Activated naive CD4-positive, alpha-beta T cell treated with anti-CD3 and anti-CD28 coated beads for 36 hours (primary cell): ENCODE data around the gene NFAT5. TPM values are rescaled to one million over a fixed set of nuclear protein-coding genes. Genes with fewer than 3 reads are reported as not detected.
"Not testable (repeated sequence)": the region's sequence is repeated elsewhere in the genome, so short reads cannot be mapped to it uniquely, and the experiment has no call there.

Source experiments
- CTCF ChIA-PET: fragments of 350-600 bp; sonication (Branson Sonifier 250); formaldehyde crosslinking; loops from one replicate; lab custom pipeline; 2021; ENCODE audit warnings: antibody characterized with exemption; lab: Charles Lee
- DNase-seq: peaks from one replicate; pipeline ENCODE4 v3.0.0-alpha.2; 2020
- H3K27ac Mint-ChIP-seq: one replicate; pipeline ENCODE4 v1.8.0; 2021; ENCODE audit warnings: mild to moderate bottlenecking, mixed read lengths
- H3K27me3 Mint-ChIP-seq: one replicate; pipeline ENCODE4 v1.8.0; 2021; ENCODE audit warnings: low read depth, mixed read lengths
- H3K36me3 Mint-ChIP-seq: one replicate; pipeline ENCODE4 v1.8.0; 2021; ENCODE audit warnings: low read depth, mixed read lengths
- H3K4me1 Mint-ChIP-seq: one replicate; pipeline ENCODE4 v1.8.0; 2021; ENCODE audit warnings: low read depth, mixed read lengths
- H3K4me3 Mint-ChIP-seq: one replicate; pipeline ENCODE4 v1.8.0; 2021; ENCODE audit warnings: mild to moderate bottlenecking, moderate library complexity, mixed read lengths
- H3K9me3 Mint-ChIP-seq: one replicate; pipeline ENCODE4 v1.8.0; 2021; ENCODE audit warnings: mixed read lengths
- intact Hi-C: fragments of 100-400 bp; cut with micrococcal nuclease; formaldehyde crosslinking; loops from one replicate; pipeline ENCODE4 v1.15.1; 2023
- total RNA-seq, 2 experiments: library from RNA; stranded (reverse); gene quantifications; one replicate each; pipeline ENCODE4 v1.2.3, GENCODE V29; 2021

The NFAT5 gene
- total RNA-seq, 2 experiments from 2014 or later, result 33.0 to 34.0 TPM

DNA sequence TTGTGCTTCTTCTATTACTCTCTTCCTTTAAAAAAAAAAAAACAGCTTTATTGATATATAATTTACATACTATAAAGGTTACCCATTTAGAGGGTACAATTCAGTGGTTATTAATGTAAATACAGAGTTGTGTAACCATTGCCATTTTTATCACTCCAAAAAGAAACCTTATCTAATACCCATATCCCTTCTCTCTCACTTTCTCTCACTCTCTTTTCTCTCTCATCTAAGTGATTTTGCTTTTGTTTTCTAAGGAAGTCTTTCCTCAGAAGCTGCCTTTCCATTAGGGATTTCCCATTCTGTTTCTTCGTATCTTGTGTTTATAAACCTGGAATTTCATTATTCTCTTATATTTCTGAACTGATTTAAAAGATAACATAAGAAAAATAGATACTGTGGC, 55.5 kb downstream of the NFAT5 start:
- peaks cover 13% of the 10 kb centered on the region for H3K4me1 Mint-ChIP-seq
- H3K9me3 Mint-ChIP-seq, result no peaks in the 10 kb centered on the region
- DNase-seq, result no peak
- no peak overlapping the region for H3K4me3 Mint-ChIP-seq
- H3K27ac Mint-ChIP-seq, result no peak overlapping the region
- intact Hi-C loops, result no loop called here
- no peaks in the 10 kb centered on the region for H3K27me3 Mint-ChIP-seq
- CTCF ChIA-PET, result no interaction called here
- peaks cover 16% of the 10 kb centered on the region for H3K36me3 Mint-ChIP-seq

DNA sequence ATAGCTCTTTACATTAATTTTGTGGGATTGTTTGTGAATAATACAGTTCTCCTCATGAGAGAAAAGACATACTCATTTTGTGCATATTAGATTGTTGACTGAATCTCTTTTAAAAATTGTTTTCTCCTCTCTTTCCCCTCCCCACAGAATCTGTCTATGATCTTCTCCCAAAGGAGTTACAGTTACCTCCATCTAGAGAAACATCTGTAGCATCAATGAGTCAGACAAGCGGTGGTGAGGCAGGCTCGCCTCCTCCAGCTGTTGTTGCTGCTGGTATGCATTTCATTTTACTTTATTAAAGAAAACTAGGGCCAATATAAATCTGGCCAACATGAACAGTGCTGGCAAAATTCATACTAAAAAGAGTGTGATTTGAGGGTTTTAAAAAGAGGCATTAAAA, 60.5 kb downstream of the NFAT5 start:
- no peak for DNase-seq
- CTCF ChIA-PET, result no interaction called here
- peaks cover 18% of the 10 kb centered on the region for H3K36me3 Mint-ChIP-seq
- no peaks in the 10 kb centered on the region for H3K27me3 Mint-ChIP-seq
- H3K4me3 Mint-ChIP-seq, result no peak overlapping the region
- no peak overlapping the region for H3K27ac Mint-ChIP-seq
- intact Hi-C loops, result no loop called here
- H3K9me3 Mint-ChIP-seq, result no peaks in the 10 kb centered on the region
- peaks cover 5% of the 10 kb centered on the region for H3K4me1 Mint-ChIP-seq

DNA sequence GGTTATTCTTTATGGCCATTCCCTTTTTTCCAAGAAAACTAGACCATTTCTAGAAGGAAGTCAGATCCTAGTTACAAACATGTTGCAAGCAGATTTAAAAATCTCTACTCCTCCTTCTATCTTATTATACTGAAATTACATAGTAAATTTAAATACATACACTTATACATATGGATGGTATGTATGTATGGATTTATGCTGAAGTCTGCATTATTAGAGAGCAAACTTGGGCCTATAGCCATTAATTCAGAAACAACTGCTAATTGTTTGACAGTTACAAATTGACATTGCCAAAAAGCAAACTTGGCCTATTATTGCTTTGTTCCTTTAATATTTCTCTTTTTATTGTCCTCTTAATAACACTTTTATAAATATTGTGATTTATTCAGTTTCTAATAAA, 67.1 kb downstream of the NFAT5 start:
- peaks cover 5% of the 10 kb centered on the region for H3K4me1 Mint-ChIP-seq
- no peak for DNase-seq
- no peaks in the 10 kb centered on the region for H3K27me3 Mint-ChIP-seq
- no peak overlapping the region for H3K27ac Mint-ChIP-seq
- H3K36me3 Mint-ChIP-seq, result peaks cover 39% of the 10 kb centered on the region
- H3K9me3 Mint-ChIP-seq, result peaks cover 19% of the 10 kb centered on the region
- intact Hi-C loops, result no loop called here
- no peak overlapping the region for H3K4me3 Mint-ChIP-seq
- CTCF ChIA-PET, result no interaction called here

DNA sequence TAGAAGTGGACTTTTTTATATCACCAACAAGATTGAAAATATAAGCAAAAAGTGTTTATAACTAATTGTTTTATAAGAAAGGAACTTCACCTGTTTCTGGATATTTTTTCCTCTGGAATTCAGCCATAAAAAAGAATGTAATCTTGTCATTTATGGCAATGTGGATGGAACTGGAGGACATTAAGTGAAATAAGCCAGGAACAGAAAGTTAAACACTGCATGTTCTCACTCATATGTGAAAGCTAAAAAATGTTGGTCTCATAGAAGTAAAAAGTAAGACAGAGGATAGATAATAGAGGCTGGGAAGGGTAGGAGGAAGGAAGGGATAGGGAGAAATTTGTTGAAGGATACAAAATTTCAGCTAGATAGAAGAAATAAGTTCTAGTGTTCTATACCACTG, 67.6 kb downstream of the NFAT5 start:
- H3K27me3 Mint-ChIP-seq, result no peaks in the 10 kb centered on the region
- no peak for DNase-seq
- intact Hi-C loops, result no loop called here
- no peak overlapping the region for H3K4me3 Mint-ChIP-seq
- H3K4me1 Mint-ChIP-seq, result peaks cover 5% of the 10 kb centered on the region
- CTCF ChIA-PET, result no interaction called here
- H3K27ac Mint-ChIP-seq, result no peak overlapping the region
- H3K36me3 Mint-ChIP-seq, result peaks cover 42% of the 10 kb centered on the region
- H3K9me3 Mint-ChIP-seq, result peaks cover 19% of the 10 kb centered on the region

DNA sequence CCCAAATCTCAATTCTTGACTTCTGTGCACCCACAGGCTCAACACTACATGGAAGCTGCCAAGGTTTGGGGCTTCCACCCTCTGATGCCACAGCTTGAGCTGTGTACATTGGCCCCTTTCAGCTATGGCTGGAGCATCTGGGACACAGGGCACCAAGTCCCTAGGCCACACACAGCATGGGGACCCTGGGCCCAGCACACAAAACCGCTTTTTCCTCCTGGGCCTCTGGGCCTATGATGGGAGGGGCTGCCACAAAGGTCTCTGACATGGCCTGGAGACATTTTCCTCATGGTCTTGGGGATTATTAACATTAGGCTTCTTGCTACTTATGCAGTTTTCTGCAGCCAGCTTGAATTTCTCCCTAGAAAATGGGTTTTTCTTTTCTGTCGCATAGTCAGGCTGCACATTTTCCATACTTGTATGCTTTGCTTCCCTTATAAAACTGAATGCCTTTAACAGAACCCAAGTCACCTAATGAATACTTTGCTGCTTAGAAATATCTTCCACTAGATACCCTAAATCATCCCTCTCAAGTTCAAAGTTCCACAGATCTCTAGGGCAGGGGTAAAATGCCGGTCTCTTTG, 70.9 kb downstream of the NFAT5 start:
- intact Hi-C loops, H3K27me3 Mint-ChIP-seq, H3K4me1 Mint-ChIP-seq, CTCF ChIA-PET, H3K4me3 Mint-ChIP-seq, DNase-seq: not testable (repeated sequence)
- Mint-ChIP-seq H3K27ac (peak overlapping the region; percentile 44), H3K36me3 (peaks cover 34% of the 10 kb centered on the region), H3K9me3 (peaks cover 19% of the 10 kb centered on the region)

DNA sequence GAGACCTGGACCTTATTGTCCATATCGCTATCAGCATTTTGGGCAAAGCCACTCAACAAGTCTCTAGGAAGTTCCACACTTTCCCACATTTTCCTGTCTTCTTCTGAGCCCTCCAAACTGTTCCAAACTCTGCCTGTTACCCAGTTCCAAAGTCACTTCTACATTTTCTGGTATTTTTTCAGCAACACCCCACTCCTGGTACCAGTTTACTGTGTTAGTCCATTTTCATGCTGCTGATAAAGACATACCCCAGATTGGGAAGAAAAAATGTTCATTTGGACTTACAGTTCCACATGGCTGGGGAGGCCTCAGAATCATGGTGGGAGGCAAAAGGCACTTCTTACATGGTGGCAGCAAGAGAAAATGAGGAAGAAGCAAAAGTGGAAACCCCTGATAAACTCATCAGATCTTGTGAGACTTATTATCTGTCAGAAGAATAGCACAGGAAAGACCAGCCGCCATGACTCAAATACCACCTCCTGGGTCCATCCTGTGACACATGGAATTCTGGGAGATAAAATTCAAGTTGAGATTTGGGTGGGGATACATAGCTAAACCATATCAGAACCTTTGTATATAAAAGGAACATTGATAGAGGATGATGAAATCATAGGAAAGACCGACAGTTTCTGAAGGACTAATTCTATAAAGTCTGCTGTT, 71.6 kb downstream of the NFAT5 start:
- H3K27me3 Mint-ChIP-seq, DNase-seq, H3K4me1 Mint-ChIP-seq, H3K4me3 Mint-ChIP-seq, CTCF ChIA-PET, intact Hi-C loops: not testable (repeated sequence)
- H3K36me3 Mint-ChIP-seq, result peaks cover 34% of the 10 kb centered on the region
- H3K27ac Mint-ChIP-seq, result peak overlapping the region; percentile 44
- H3K9me3 Mint-ChIP-seq, result peaks cover 19% of the 10 kb centered on the region

DNA sequence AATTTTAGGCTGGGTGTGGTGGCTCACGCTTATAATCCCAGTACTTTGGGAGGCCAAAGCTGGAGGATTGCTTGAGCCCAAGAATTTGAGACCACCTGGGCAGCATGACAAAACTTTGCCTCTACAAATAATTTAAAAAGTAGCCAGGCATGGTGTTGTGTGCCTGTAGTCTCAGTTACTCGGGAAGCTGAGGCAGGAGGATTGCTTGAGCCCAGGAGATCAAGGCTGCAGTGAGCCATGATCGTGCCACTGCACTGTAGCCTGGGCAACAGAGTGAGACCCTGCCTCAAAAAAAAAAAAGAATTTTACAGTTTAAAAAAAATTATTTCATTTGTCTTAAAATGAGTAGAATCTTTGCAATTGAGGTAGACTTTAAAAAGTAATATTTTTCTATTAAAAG, 78.2 kb downstream of the NFAT5 start:
- intact Hi-C loops, result loop anchor here (10.0 kb wide), 1 partner anchor 69 kb away; no protein-coding TSS in a partner anchor
- H3K27me3 Mint-ChIP-seq, H3K27ac Mint-ChIP-seq: not testable (repeated sequence)

DNA sequence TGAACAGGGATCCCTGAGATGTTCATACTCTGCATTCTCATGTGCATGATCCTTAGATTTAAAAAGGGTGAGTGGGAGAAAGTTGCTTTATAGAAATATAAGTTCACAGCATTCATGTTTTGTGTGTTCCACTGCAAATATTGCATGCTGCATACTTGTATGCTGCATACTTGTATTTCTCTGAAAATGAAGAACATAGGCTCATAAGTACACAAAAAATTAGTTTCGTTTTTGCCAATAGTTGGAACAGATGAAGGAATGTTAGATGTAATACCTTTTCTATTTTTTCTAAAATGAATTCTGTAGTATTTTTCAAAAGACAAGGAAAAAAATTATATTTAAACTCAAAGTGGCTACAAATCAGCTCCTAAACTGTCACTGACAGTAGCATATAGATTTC, 79.0 kb downstream of the NFAT5 start:
- H3K27me3 Mint-ChIP-seq, result no peaks in the 10 kb centered on the region
- intact Hi-C loops, result loop anchor here (10.0 kb wide), 1 partner anchor 70 kb away; no protein-coding TSS in a partner anchor
- H3K9me3 Mint-ChIP-seq, result no peaks in the 10 kb centered on the region
- H3K27ac Mint-ChIP-seq, result no peak overlapping the region
- no peak for DNase-seq
- H3K4me1 Mint-ChIP-seq, result no peaks in the 10 kb centered on the region
- H3K36me3 Mint-ChIP-seq, result peaks cover 8% of the 10 kb centered on the region
- no peak overlapping the region for H3K4me3 Mint-ChIP-seq
- CTCF ChIA-PET, result interaction anchor here (0.6 to 0.7 kb wide), 2 partner anchors 76 to 1648 kb away, joined by 5 to 7 read pairs; no protein-coding TSS in a partner anchor

More for the DNA sequence above, 78.2 kb downstream of the NFAT5 start:
- CTCF ChIA-PET, result interaction anchor here (0.7 kb wide), 1 partner anchor 75 kb away, joined by 7 read pairs; no protein-coding TSS in a partner anchor
- H3K4me3 Mint-ChIP-seq, DNase-seq, H3K9me3 Mint-ChIP-seq, H3K36me3 Mint-ChIP-seq, H3K4me1 Mint-ChIP-seq: not testable (repeated sequence)

DNA sequence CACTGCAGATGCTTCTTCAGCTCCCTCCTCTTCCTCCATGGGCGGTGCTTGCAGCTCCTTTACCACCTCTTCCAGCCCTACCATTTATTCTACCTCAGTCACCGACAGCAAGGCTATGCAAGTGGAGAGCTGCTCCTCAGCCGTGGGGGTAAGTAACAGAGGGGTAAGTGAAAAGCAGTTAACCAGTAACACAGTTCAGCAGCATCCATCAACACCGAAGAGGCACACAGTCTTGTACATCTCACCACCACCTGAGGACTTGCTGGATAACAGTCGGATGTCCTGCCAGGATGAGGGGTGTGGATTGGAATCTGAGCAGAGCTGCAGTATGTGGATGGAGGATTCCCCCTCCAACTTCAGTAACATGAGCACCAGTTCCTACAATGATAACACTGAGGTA, 81.3 kb downstream of the NFAT5 start:
- Mint-ChIP-seq H3K36me3 (peaks cover 15% of the 10 kb centered on the region), H3K9me3 (no peaks in the 10 kb centered on the region), H3K4me1 (no peaks in the 10 kb centered on the region), H3K27me3 (no peaks in the 10 kb centered on the region), H3K27ac (no peak overlapping the region), H3K4me3 (no peak overlapping the region)
- CTCF ChIA-PET, result interaction anchor here (1.1 kb wide), 1 partner anchor 251 kb away, joined by 3 read pairs; no protein-coding TSS in a partner anchor
- intact Hi-C loops, result loop anchor here (10.0 kb wide), 1 partner anchor 72 kb away; no protein-coding TSS in a partner anchor
- no peak for DNase-seq

DNA sequence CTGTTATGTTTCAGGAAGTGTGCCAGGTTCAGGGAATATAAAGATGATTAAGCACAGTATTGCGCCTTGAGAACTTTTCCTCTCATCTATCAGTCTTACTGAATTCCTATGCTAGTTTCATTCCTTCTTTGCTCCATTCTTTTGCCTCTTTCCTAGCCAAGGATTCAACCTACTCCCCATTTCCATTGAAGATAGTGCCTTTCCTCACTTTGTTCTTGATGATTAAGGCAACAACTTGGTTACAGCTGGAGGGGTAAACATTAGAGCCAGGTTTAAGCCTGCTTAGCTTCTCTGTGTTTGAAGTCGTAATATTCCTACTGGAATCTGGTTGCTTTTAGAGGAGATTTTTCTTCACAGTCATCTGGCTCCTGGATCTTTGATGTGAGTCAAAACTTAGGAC, 85.5 kb downstream of the NFAT5 start:
- intact Hi-C loops, result no loop called here
- no peak for DNase-seq
- Mint-ChIP-seq H3K27me3 (no peaks in the 10 kb centered on the region), H3K4me1 (no peaks in the 10 kb centered on the region), H3K27ac (no peak overlapping the region), H3K4me3 (no peak overlapping the region), H3K9me3 (no peaks in the 10 kb centered on the region), H3K36me3 (peaks cover 29% of the 10 kb centered on the region)
- CTCF ChIA-PET, result no interaction called here

DNA sequence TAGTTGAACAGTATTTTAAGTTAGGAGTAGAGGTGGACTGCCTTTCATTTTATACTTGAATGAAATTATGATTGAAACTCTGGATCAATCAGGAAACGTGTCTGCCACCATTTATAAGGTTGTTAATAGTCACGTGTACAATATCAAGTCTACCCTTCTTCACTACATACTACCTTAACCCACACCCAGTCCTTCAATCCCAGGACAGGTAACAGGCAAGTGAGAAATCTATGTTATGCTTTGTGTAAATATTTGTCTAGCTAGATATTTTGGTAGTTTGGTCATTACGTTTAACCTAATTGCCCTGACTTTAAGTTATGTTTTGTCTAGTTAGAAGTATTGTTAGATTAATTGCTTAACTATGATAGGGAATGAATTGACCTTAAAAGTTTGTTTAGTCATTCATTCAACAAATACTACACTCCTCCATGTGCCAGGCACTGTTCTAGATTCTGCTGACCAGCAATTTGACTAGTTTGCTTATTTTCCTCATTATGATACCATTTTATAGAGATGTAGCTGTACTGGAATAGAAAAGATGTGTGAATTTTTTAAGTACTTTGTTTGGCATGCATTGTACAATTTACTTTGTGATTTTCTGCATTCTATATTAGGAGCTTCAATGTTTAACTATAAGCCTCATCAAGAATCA, 88.6 kb downstream of the NFAT5 start:
- no peak for DNase-seq
- H3K36me3 Mint-ChIP-seq, result peaks cover 29% of the 10 kb centered on the region
- H3K4me1 Mint-ChIP-seq, result no peaks in the 10 kb centered on the region
- H3K9me3 Mint-ChIP-seq, result no peaks in the 10 kb centered on the region
- H3K4me3 Mint-ChIP-seq, result no peak overlapping the region
- H3K27ac Mint-ChIP-seq, result no peak overlapping the region
- intact Hi-C loops, result no loop called here
- no peaks in the 10 kb centered on the region for H3K27me3 Mint-ChIP-seq
- CTCF ChIA-PET, result interaction anchor here (0.6 kb wide), 1 partner anchor 155 kb away, joined by 3 read pairs; no protein-coding TSS in a partner anchor

DNA sequence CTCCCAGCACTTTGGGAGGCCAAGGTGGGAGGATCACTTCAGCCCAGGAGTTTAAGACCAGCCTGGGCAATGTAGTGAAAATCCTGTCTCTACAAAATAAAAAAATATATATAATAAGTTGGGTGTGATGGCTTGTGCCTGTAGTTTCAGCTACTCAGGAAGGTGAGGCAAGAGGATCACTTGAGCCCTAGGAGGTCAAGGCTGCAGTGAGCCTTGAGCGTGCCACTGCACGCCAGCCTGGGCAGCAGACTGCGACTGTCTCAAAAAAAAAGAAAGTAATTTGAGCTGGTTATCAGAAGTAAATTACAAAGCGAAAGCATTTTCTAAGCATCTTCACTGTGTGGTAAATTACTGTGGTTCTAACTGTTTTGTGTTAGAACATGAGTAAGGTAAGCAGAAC, 94.4 kb downstream of the NFAT5 start:
- Mint-ChIP-seq H3K4me3 (no peak overlapping the region), H3K27ac (no peak overlapping the region)

More for the DNA sequence above, 94.4 kb downstream of the NFAT5 start:
- intact Hi-C loops, result no loop called here
- H3K4me1 Mint-ChIP-seq, result no peaks in the 10 kb centered on the region
- no peak for DNase-seq
- no peaks in the 10 kb centered on the region for H3K9me3 Mint-ChIP-seq
- H3K27me3 Mint-ChIP-seq, result no peaks in the 10 kb centered on the region
- CTCF ChIA-PET, result interaction anchor here (0.6 kb wide), 1 partner anchor 109 kb away, joined by 3 read pairs; no protein-coding TSS in a partner anchor
- peaks cover 29% of the 10 kb centered on the region for H3K36me3 Mint-ChIP-seq
